GM19240 (cell line): ENCODE measurements around the gene UBAP2.
"Not testable (repeated sequence)": the region's sequence is repeated elsewhere in the genome, so short reads cannot be mapped to it uniquely, and the experiment has no call there.

Experiments used
- DNase-seq: peaks from one replicate; pipeline ENCODE4 v3.0.0; 2011; ENCODE audit warnings: low spot score; ENCODE audit not compliant: insufficient read length

UBAP2 gene

GRCh38 chr9:34049630-34050384, 1.1 kb upstream of the UBAP2 start:
- DNase-seq = no peak

GRCh38 chr9:34047864-34048726, 592 bp downstream of the UBAP2 start:
- no peak for DNase-seq

- no peak for DNase-seq
Observed at GRCh38 chr9:34046784-34047379, 1.8 kb downstream of the UBAP2 start.

GRCh38 chr9:34045903-34046302, 2.8 kb downstream of the UBAP2 start:
- DNase-seq = no peak

- DNase-seq = not testable (repeated sequence)
Observed at GRCh38 chr9:34042074-34042473, 6.6 kb downstream of the UBAP2 start.

GRCh38 chr9:34038851-34039250, 9.8 kb downstream of the UBAP2 start:
- DNase-seq = not testable (repeated sequence)

GRCh38 chr9:34037626-34038025, 11.1 kb downstream of the UBAP2 start:
- no peak for DNase-seq

GRCh38 chr9:34036625-34037024, 12.1 kb downstream of the UBAP2 start:
- no peak for DNase-seq

- DNase-seq = no peak
Observed at GRCh38 chr9:34035656-34036055, 13.0 kb downstream of the UBAP2 start.

GRCh38 chr9:34034698-34035065, 14.0 kb downstream of the UBAP2 start:
- no peak for DNase-seq

- no peak for DNase-seq
Observed at GRCh38 chr9:34032631-34033030, 16.1 kb downstream of the UBAP2 start.

GRCh38 chr9:34027845-34028574, 20.7 kb downstream of the UBAP2 start:
- no peak for DNase-seq

GRCh38 chr9:34025811-34026210, 22.9 kb downstream of the UBAP2 start:
- no peak for DNase-seq

GRCh38 chr9:34025062-34025461, 23.6 kb downstream of the UBAP2 start:
- DNase-seq = no peak

GRCh38 chr9:34024476-34024875, 24.2 kb downstream of the UBAP2 start:
- not testable (repeated sequence) for DNase-seq

GRCh38 chr9:34016149-34016548, 32.5 kb downstream of the UBAP2 start:
- no peak for DNase-seq

- no peak for DNase-seq
Observed at GRCh38 chr9:34010979-34011378, 37.7 kb downstream of the UBAP2 start.

- no peak for DNase-seq
Observed at GRCh38 chr9:34001951-34002350, 46.7 kb downstream of the UBAP2 start.

GRCh38 chr9:34001298-34001697, 47.4 kb downstream of the UBAP2 start:
- DNase-seq = no peak

GRCh38 chr9:33995449-33995848, 53.2 kb downstream of the UBAP2 start:
- no peak for DNase-seq

- no peak for DNase-seq
Observed at GRCh38 chr9:33993104-33993503, 55.6 kb downstream of the UBAP2 start.

GRCh38 chr9:33992632-33993031, 56.1 kb downstream of the UBAP2 start:
- no peak for DNase-seq
